ENCODE results near the gene SRL.

DNA sequence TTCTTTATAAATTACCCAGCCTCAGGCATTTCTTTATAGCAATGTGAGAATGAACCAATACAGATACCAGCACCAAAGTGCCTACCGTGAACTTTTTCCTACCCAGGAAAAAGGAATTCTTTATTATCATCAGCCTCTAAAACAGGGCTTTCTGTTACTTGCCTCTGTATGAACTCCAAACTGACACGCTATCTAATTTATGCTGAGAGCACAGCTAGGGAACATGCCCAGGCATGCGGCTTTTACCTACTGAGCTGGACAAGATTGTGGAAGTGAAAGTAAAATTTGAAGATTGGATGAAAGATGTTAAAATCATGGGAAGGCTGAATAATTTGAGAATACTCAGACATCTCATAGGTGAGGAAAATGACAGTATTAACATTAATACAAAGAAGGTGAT lies 101.2 kb downstream of the SRL start:
- TF ChIP-seq, protein P1, sequence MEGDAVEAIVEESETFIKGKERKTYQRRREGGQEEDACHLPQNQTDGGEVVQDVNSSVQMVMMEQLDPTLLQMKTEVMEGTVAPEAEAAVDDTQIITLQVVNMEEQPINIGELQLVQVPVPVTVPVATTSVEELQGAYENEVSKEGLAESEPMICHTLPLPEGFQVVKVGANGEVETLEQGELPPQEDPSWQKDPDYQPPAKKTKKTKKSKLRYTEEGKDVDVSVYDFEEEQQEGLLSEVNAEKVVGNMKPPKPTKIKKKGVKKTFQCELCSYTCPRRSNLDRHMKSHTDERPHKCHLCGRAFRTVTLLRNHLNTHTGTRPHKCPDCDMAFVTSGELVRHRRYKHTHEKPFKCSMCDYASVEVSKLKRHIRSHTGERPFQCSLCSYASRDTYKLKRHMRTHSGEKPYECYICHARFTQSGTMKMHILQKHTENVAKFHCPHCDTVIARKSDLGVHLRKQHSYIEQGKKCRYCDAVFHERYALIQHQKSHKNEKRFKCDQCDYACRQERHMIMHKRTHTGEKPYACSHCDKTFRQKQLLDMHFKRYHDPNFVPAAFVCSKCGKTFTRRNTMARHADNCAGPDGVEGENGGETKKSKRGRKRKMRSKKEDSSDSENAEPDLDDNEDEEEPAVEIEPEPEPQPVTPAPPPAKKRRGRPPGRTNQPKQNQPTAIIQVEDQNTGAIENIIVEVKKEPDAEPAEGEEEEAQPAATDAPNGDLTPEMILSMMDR (IDR thresholded peaks at IDR 0.05), result no peak
- no peak for TF ChIP-seq EZH2 (IDR thresholded peaks at IDR 0.05; ENCODE audit: borderline replicate concordance, insufficient read depth, low read depth, low read length, poor library complexity, severe bottlenecking)
